Measurements from ENCODE around the gene ABHD10. TPM values are rescaled to one million over a fixed set of nuclear protein-coding genes. Genes with fewer than 3 reads are reported as not detected.

The ABHD10 gene
- total and polyA plus RNA-seq, 10 donors = 24.2 to 34.8 (median 28.3) TPM

DNA sequence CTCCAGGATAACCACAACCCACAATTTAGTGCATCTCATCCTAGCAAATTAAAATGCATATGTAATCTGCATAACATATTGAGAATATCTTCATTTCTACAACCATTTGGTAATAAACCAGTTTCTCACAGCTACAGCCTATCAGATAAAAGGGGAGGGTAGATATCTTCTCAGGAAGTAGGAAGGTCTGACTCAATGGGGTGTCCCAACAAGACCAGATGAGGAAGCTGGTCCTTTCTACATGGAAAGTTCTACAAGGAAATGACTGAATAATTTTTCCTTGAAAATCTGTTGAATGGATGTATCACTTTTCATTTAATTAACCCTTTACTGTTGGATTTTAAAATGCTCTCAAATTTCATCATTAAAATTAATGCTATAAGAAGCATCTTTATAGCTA lies 38.3 kb downstream of the ABHD10 start:
- TF ChIP-seq, protein P1, sequence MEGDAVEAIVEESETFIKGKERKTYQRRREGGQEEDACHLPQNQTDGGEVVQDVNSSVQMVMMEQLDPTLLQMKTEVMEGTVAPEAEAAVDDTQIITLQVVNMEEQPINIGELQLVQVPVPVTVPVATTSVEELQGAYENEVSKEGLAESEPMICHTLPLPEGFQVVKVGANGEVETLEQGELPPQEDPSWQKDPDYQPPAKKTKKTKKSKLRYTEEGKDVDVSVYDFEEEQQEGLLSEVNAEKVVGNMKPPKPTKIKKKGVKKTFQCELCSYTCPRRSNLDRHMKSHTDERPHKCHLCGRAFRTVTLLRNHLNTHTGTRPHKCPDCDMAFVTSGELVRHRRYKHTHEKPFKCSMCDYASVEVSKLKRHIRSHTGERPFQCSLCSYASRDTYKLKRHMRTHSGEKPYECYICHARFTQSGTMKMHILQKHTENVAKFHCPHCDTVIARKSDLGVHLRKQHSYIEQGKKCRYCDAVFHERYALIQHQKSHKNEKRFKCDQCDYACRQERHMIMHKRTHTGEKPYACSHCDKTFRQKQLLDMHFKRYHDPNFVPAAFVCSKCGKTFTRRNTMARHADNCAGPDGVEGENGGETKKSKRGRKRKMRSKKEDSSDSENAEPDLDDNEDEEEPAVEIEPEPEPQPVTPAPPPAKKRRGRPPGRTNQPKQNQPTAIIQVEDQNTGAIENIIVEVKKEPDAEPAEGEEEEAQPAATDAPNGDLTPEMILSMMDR (IDR thresholded peaks at IDR 0.05 in 8 of 11, conservative IDR thresholded peaks at IDR 0.05 in 3 of 11) = no peak
- TF ChIP-seq POLR2A (IDR thresholded peaks at IDR 0.05) (no peak), POLR2AphosphoS5 (IDR thresholded peaks at IDR 0.05) (no peak)
- Histone ChIP-seq H3K27ac (no peak overlapping the region), H3K9me3 (no peaks in the 10 kb centered on the region), H3K4me1 (peaks cover 0 to 18% (median 12%) of the 10 kb centered on the region in 6 donors), H3K4me3 (no peak overlapping the region), H3K36me3 (no peaks in the 10 kb centered on the region), H3K27me3 (replicated peaks in 1 of 7) (no peaks in the 10 kb centered on the region)
- intact Hi-C loops (cut with DNase I; ENCODE audit: low total_unique reads) = no loop called here
- no peak for DNase-seq

DNA sequence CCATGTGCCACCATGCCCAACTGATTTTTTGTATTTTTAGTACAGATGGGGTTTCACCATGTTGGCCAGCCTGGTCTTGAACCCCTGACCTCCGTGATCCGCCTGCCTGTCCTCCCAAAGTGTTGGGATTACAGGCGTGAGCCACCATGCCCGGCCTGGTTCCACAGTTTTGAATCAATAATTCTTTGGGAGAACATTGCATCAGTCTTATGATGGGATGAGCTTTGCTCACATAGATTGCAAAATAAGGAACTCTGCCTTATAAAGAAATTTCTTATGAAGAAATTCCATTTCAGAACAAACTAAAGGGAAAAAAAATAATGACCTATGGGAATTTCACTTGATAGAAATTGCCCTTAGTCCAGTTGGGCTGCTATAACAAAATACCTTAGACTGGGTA lies 39.9 kb downstream of the ABHD10 start:
- intact Hi-C loops (cut with DNase I; ENCODE audit: low total_unique reads) = no loop called here

DNA sequence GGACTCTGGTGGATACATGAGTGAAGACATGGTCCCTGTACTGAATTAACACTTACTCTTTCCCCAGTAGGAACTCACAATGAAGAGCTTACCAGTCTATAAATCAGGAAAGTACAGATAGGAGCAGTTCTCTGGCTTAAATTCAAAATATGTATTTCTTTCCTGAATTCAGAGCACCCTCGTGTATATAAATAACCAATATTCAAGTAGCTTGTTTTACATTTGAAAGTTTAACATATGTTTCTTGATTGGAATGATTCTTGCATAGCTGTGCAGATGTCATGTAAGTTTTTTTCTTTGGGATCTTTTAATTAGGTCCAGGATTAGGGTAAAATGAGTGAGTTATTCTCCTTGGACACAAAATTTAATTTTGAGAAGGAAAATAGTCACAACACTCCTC lies 40.9 kb downstream of the ABHD10 start:
- no peak for DNase-seq
- Histone ChIP-seq H3K36me3 (no peaks in the 10 kb centered on the region), H3K9me3 (no peaks in the 10 kb centered on the region), H3K27me3 (replicated peaks in 1 of 7) (no peaks in the 10 kb centered on the region), H3K4me3 (no peak overlapping the region), H3K27ac (no peak overlapping the region), H3K4me1 (no peaks in the 10 kb centered on the region)
- no peak for TF ChIP-seq POLR2A (IDR thresholded peaks at IDR 0.05)
- no peak for TF ChIP-seq POLR2AphosphoS5 (IDR thresholded peaks at IDR 0.05)
- TF ChIP-seq, protein P1 (IDR thresholded peaks at IDR 0.05 in 8 of 11, conservative IDR thresholded peaks at IDR 0.05 in 3 of 11) = no peak
- WGBS, 5 donors = 77 to 94% (median 84%) methylated on average over 1 of the region's 1 CpG
- intact Hi-C loops (cut with DNase I; ENCODE audit: low total_unique reads) = no loop called here

More for the DNA sequence above, 39.9 kb downstream of the ABHD10 start:
- Histone ChIP-seq H3K4me3 (no peak overlapping the region), H3K9me3 (no peaks in the 10 kb centered on the region), H3K36me3 (no peaks in the 10 kb centered on the region), H3K27ac (no peak overlapping the region), H3K4me1 (peaks cover 0 to 3% (median 2%) of the 10 kb centered on the region in 6 donors), H3K27me3 (replicated peaks in 1 of 7) (no peaks in the 10 kb centered on the region)
- no peak for TF ChIP-seq POLR2AphosphoS5 (IDR thresholded peaks at IDR 0.05)
- TF ChIP-seq POLR2A (IDR thresholded peaks at IDR 0.05) = no peak
- TF ChIP-seq, protein P1 (IDR thresholded peaks at IDR 0.05 in 8 of 11, conservative IDR thresholded peaks at IDR 0.05 in 3 of 11) = no peak
- DNase-seq = no peak
- WGBS, 5 donors = 95 to 100% (median 97%) methylated on average over 4 of the region's 4 CpGs

DNA sequence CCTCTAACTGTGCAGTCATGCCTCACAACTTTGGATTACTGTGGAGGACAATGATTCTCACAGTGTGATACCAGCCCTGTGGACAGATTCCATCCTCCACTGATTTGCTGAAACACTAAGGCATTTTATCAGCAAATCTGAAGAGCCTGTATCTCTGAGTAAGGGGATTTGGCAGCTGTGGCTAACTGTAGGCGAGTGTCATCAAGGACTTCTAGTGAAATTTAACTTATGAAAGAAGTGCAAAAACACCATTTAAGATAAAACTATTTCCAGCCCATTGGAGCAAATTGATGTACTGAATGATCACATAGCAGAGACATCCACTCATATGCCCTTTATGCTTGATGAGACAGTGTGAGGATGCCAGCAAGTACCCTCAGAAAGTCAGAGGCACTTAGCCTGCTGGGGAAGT lies 41.9 kb downstream of the ABHD10 start:
- TF ChIP-seq, protein P1 (IDR thresholded peaks at IDR 0.05 in 8 of 11, conservative IDR thresholded peaks at IDR 0.05 in 3 of 11) = no peak
- TF ChIP-seq POLR2AphosphoS5 (IDR thresholded peaks at IDR 0.05) = no peak
- no peak for TF ChIP-seq POLR2A (IDR thresholded peaks at IDR 0.05)
- intact Hi-C loops (cut with DNase I; ENCODE audit: low total_unique reads) = no loop called here
- no peak for DNase-seq
- Histone ChIP-seq H3K4me3 (no peak overlapping the region), H3K9me3 (no peaks in the 10 kb centered on the region), H3K4me1 (no peaks in the 10 kb centered on the region), H3K36me3 (no peaks in the 10 kb centered on the region), H3K27me3 (replicated peaks in 1 of 7) (no peaks in the 10 kb centered on the region), H3K27ac (no peak overlapping the region)
- 80 to 96% (median 91%) methylated on average over 1 of the region's 1 CpG for WGBS, 5 donors
